Liver (tissue), 3 donors: Measurements from ENCODE around the gene ZCCHC14.

Experiments
- EGR1 ChIP-seq, 2 donors: IDR thresholded peaks; 2 replicates each; pipeline ENCODE4 v1.6.1; 2016 to 2018; ENCODE audit warnings: antibody characterized with exemption in 2 of 2, low read depth in 2 of 2
- GABPA ChIP-seq, 2 donors: IDR thresholded peaks in 1 of 2; conservative IDR thresholded peaks in 1 of 2; 2 replicates each; pipeline ENCODE4 v1.6.1; 2016; ENCODE audit warnings: antibody characterized with exemption in 2 of 2, mild to moderate bottlenecking in 1 of 2, moderate library complexity in 1 of 2
- HNF4A ChIP-seq, 2 donors: conservative IDR thresholded peaks; 2 replicates each; pipeline ENCODE4 v1.6.1; 2016; ENCODE audit warnings: antibody characterized with exemption in 2 of 2, mild to moderate bottlenecking in 2 of 2
- JUND ChIP-seq, 2 donors: IDR thresholded peaks; 2 replicates each; pipeline ENCODE4 v1.6.1; 2016; ENCODE audit warnings: antibody characterized with exemption in 2 of 2
- MAX ChIP-seq: IDR thresholded peaks from 2 replicates; pipeline ENCODE4 v1.6.1; 2016; ENCODE audit warnings: antibody characterized with exemption
- RAD21 ChIP-seq, 2 donors: IDR thresholded peaks; 2 replicates each; pipeline ENCODE4 v1.6.1; 2016; ENCODE audit warnings: antibody characterized with exemption in 2 of 2, mild to moderate bottlenecking in 2 of 2
- RXRA ChIP-seq, 2 donors: IDR thresholded peaks; 2 replicates each; pipeline ENCODE4 v1.6.1; 2017 to 2018; ENCODE audit warnings: antibody characterized with exemption in 2 of 2, mild to moderate bottlenecking in 1 of 2
- SP1 ChIP-seq: IDR thresholded peaks from 2 replicates; pipeline ENCODE4 v1.6.1; 2018; ENCODE audit warnings: antibody characterized with exemption, mild to moderate bottlenecking
- TAF1 ChIP-seq: conservative IDR thresholded peaks from 2 replicates; pipeline ENCODE4 v1.6.1; 2016; ENCODE audit warnings: antibody characterized with exemption, mild to moderate bottlenecking
- YY1 ChIP-seq: IDR thresholded peaks from 2 replicates; pipeline ENCODE4 v1.6.1; 2016; ENCODE audit warnings: antibody characterized with exemption, mild to moderate bottlenecking
- ZBTB33 ChIP-seq: IDR thresholded peaks from 2 replicates; pipeline ENCODE4 v1.6.1; 2016; ENCODE audit warnings: antibody characterized with exemption
- TF ChIP-seq, protein P1 (sequence below): fragments of 150-350 bp; IDR thresholded peaks from 2 replicates; pipeline ENCODE4 v1.5.1; 2017; ENCODE audit warnings: improper control_type of control experiment, low read depth, low read length; ENCODE audit not compliant: missing input control
- TF ChIP-seq, protein P2 (sequence below): IDR thresholded peaks from 2 replicates; pipeline ENCODE4 v1.6.1; 2016; ENCODE audit warnings: antibody characterized with exemption, mild to moderate bottlenecking
- TF ChIP-seq, protein P3 (sequence below): IDR thresholded peaks from 2 replicates; pipeline ENCODE4 v1.6.1; 2016; ENCODE audit warnings: antibody characterized with exemption
- donor health status: healthy.
- donor health status: healthy.

GRCh38 chr16:87435372-87436224 lies 57.2 kb downstream of the ZCCHC14 start:
- TF ChIP-seq RAD21 (IDR thresholded peaks at IDR 0.05) (no peak), RXRA (IDR thresholded peaks at IDR 0.05) (no peak), TAF1 (no peak), SP1 (no peak), MAX (no peak), YY1 (no peak), ZBTB33 (no peak), GABPA (IDR thresholded peaks at IDR 0.05 in 1 of 2, conservative IDR thresholded peaks at IDR 0.05 in 1 of 2) (no peak), JUND (IDR thresholded peaks at IDR 0.05) (no peak), HNF4A (conservative IDR thresholded peaks at IDR 0.05) (no peak), EGR1 (IDR thresholded peaks at IDR 0.05; ENCODE audit: low read depth in 2 of 2) (no peak)
- TF ChIP-seq, protein P1, sequence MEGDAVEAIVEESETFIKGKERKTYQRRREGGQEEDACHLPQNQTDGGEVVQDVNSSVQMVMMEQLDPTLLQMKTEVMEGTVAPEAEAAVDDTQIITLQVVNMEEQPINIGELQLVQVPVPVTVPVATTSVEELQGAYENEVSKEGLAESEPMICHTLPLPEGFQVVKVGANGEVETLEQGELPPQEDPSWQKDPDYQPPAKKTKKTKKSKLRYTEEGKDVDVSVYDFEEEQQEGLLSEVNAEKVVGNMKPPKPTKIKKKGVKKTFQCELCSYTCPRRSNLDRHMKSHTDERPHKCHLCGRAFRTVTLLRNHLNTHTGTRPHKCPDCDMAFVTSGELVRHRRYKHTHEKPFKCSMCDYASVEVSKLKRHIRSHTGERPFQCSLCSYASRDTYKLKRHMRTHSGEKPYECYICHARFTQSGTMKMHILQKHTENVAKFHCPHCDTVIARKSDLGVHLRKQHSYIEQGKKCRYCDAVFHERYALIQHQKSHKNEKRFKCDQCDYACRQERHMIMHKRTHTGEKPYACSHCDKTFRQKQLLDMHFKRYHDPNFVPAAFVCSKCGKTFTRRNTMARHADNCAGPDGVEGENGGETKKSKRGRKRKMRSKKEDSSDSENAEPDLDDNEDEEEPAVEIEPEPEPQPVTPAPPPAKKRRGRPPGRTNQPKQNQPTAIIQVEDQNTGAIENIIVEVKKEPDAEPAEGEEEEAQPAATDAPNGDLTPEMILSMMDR: peak; percentile 5
- TF ChIP-seq, protein P2, sequence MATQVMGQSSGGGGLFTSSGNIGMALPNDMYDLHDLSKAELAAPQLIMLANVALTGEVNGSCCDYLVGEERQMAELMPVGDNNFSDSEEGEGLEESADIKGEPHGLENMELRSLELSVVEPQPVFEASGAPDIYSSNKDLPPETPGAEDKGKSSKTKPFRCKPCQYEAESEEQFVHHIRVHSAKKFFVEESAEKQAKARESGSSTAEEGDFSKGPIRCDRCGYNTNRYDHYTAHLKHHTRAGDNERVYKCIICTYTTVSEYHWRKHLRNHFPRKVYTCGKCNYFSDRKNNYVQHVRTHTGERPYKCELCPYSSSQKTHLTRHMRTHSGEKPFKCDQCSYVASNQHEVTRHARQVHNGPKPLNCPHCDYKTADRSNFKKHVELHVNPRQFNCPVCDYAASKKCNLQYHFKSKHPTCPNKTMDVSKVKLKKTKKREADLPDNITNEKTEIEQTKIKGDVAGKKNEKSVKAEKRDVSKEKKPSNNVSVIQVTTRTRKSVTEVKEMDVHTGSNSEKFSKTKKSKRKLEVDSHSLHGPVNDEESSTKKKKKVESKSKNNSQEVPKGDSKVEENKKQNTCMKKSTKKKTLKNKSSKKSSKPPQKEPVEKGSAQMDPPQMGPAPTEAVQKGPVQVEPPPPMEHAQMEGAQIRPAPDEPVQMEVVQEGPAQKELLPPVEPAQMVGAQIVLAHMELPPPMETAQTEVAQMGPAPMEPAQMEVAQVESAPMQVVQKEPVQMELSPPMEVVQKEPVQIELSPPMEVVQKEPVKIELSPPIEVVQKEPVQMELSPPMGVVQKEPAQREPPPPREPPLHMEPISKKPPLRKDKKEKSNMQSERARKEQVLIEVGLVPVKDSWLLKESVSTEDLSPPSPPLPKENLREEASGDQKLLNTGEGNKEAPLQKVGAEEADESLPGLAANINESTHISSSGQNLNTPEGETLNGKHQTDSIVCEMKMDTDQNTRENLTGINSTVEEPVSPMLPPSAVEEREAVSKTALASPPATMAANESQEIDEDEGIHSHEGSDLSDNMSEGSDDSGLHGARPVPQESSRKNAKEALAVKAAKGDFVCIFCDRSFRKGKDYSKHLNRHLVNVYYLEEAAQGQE: no peak
- TF ChIP-seq, protein P3, sequence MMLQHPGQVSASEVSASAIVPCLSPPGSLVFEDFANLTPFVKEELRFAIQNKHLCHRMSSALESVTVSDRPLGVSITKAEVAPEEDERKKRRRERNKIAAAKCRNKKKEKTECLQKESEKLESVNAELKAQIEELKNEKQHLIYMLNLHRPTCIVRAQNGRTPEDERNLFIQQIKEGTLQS: no peak
